Trophoblast cell (in vitro differentiated cells and primary cell): Measurements from ENCODE around the gene RNF141.
A peak's percentile ranks its signal among the peaks of the same experiment; 100 is the strongest.

Experiments used
- DNase-seq, 2 donors: peaks; one replicate each; pipeline ENCODE4 v3.0.0-alpha.2; 2016
- H2AFZ ChIP-seq: 2 replicates; pipeline ENCODE4 v1.6.1; 2013; ENCODE audit warnings: low read length, moderate library complexity, mild to moderate bottlenecking; ENCODE audit not compliant: insufficient read depth, poor library complexity
- H2AK5ac ChIP-seq: 2 replicates; pipeline ENCODE4 v1.6.1; 2013; ENCODE audit warnings: mild to moderate bottlenecking, low read length
- H2BK120ac ChIP-seq: 2 replicates; pipeline ENCODE4 v1.6.1; 2013; ENCODE audit warnings: low read length, mild to moderate bottlenecking, moderate library complexity; ENCODE audit not compliant: insufficient read depth, poor library complexity
- H2BK12ac ChIP-seq: 2 replicates; pipeline ENCODE4 v1.6.1; 2013; ENCODE audit warnings: mild to moderate bottlenecking, low read length, moderate library complexity
- H2BK5ac ChIP-seq: 2 replicates; pipeline ENCODE4 v1.6.1; 2013; ENCODE audit warnings: low read length, low read depth, moderate library complexity, mild to moderate bottlenecking; ENCODE audit not compliant: poor library complexity
- H3K14ac ChIP-seq: 2 replicates; pipeline ENCODE4 v1.6.1; 2013; ENCODE audit warnings: mild to moderate bottlenecking, low read length
- H3K18ac ChIP-seq: 2 replicates; pipeline ENCODE4 v1.6.1; 2013; ENCODE audit warnings: mild to moderate bottlenecking, low read length
- H3K23ac ChIP-seq: 2 replicates; pipeline ENCODE4 v1.6.1; 2013; ENCODE audit warnings: low read length
- H3K27ac ChIP-seq: 2 replicates; pipeline ENCODE4 v1.5.1; 2013; ENCODE audit warnings: low read depth, mild to moderate bottlenecking, inconsistent platforms, low read length, moderate library complexity
- H3K27me3 ChIP-seq: 2 replicates; pipeline ENCODE4 v1.6.1; 2013; ENCODE audit warnings: inconsistent platforms, mild to moderate bottlenecking, low read length, moderate library complexity; ENCODE audit not compliant: insufficient read depth
- H3K36me3 ChIP-seq, 2 experiments: 1 replicate in 1 of 2; 2 replicates in 1 of 2; pipeline ENCODE4 v1.6.1; 2013; ENCODE audit warnings: low read length in 2 of 2, mild to moderate bottlenecking in 2 of 2, moderate library complexity in 1 of 2; ENCODE audit not compliant: insufficient read depth in 2 of 2, control insufficient read depth in 1 of 2
- H3K4ac ChIP-seq: 2 replicates; pipeline ENCODE4 v1.6.1; 2013; ENCODE audit warnings: low read depth, mild to moderate bottlenecking, low read length, moderate library complexity
- H3K4me1 ChIP-seq, 2 experiments: 1 replicate in 1 of 2; 2 replicates in 1 of 2; pipeline ENCODE4 v1.6.1; 2013; ENCODE audit warnings: low read length in 2 of 2, mild to moderate bottlenecking in 2 of 2, moderate library complexity in 1 of 2; ENCODE audit not compliant: insufficient read depth in 2 of 2, control insufficient read depth in 1 of 2
- H3K4me2 ChIP-seq: 2 replicates; pipeline ENCODE4 v1.6.1; 2013; ENCODE audit warnings: inconsistent platforms, mild to moderate bottlenecking, low read length, moderate library complexity
- H3K4me3 ChIP-seq: 2 replicates; pipeline ENCODE4 v1.5.1; 2013; ENCODE audit warnings: mild to moderate bottlenecking, low read depth, low read length, inconsistent platforms
- H3K79me1 ChIP-seq: one replicate; pipeline ENCODE4 v1.6.1; 2013; ENCODE audit warnings: low read length
- H3K79me2 ChIP-seq: 2 replicates; pipeline ENCODE4 v1.6.1; 2013; ENCODE audit warnings: low read length, mild to moderate bottlenecking; ENCODE audit not compliant: control insufficient read depth, insufficient read depth, poor library complexity
- H3K9ac ChIP-seq: 2 replicates; pipeline ENCODE4 v1.6.1; 2013; ENCODE audit warnings: mild to moderate bottlenecking, low read length
- H3K9me3 ChIP-seq: 2 replicates; pipeline ENCODE4 v1.6.1; 2013; ENCODE audit warnings: low read depth, mild to moderate bottlenecking, control low read depth, inconsistent platforms, low read length; ENCODE audit not compliant: insufficient read depth
- H4K12ac ChIP-seq: 2 replicates; pipeline ENCODE4 v1.6.1; 2013; ENCODE audit warnings: low read depth, mild to moderate bottlenecking, low read length, moderate library complexity
- H4K8ac ChIP-seq: 2 replicates; pipeline ENCODE4 v1.6.1; 2013; ENCODE audit warnings: low read depth, mild to moderate bottlenecking, low read length, moderate library complexity
- H4K91ac ChIP-seq: one replicate; pipeline ENCODE4 v1.6.1; 2013; ENCODE audit warnings: low read depth, mild to moderate bottlenecking, low read length, moderate library complexity
- WGBS: extraction: QIAGEN DNeasy Blood & Tissue Kit; methylation state at CpG from one replicate; pipeline ENCODE4 v1.1.7; 2013; ENCODE audit warnings: missing lambda C conversion rate; ENCODE audit not compliant: insufficient read length, insufficient coverage; ENCODE audit errors: extremely low coverage; 5-methylcytosine and 5-hydroxymethylcytosine counted together

Gene RNF141

GRCh38 chr11:10573028-10573427, 32.0 kb upstream of the RNF141 start:
- Histone ChIP-seq H3K9ac (no peak overlapping the region), H3K4me3 (no peak overlapping the region), H3K23ac (no peak overlapping the region), H3K4me2 (no peak overlapping the region), H3K27ac (no peak overlapping the region), H2AFZ (no peak overlapping the region), H3K9me3 (no peaks in the 10 kb centered on the region), H2BK5ac (no peak overlapping the region), H2AK5ac (no peak overlapping the region), H3K4me1 (peaks cover 0 to 6% of the 10 kb centered on the region in 2 experiments), H3K14ac (no peak overlapping the region), H3K79me1 (no peaks in the 10 kb centered on the region), H3K79me2 (no peaks in the 10 kb centered on the region), H3K18ac (no peak overlapping the region), H3K36me3 (no peaks in the 10 kb centered on the region), H2BK12ac (no peak overlapping the region), H3K4ac (no peak overlapping the region), H4K12ac (no peak overlapping the region), H4K91ac (no peak overlapping the region), H3K27me3 (no peaks in the 10 kb centered on the region), H2BK120ac (no peak overlapping the region), H4K8ac (no peak overlapping the region)
- DNase-seq = no peak

GRCh38 chr11:10572533-10572932, 31.5 kb upstream of the RNF141 start:
- H4K8ac ChIP-seq = no peak overlapping the region
- peaks cover 0 to 6% of the 10 kb centered on the region in 2 experiments for H3K4me1 ChIP-seq
- H3K9me3 ChIP-seq = no peaks in the 10 kb centered on the region
- H3K4me2 ChIP-seq = no peak overlapping the region
- H3K4me3 ChIP-seq = no peak overlapping the region
- H2AK5ac ChIP-seq = no peak overlapping the region
- no peak overlapping the region for H3K27ac ChIP-seq
- no peaks in the 10 kb centered on the region for H3K36me3 ChIP-seq
- no peak overlapping the region for H2BK12ac ChIP-seq
- H2BK5ac ChIP-seq = no peak overlapping the region
- H3K18ac ChIP-seq = no peak overlapping the region
- no peaks in the 10 kb centered on the region for H3K79me1 ChIP-seq
- H2BK120ac ChIP-seq = no peak overlapping the region
- H4K91ac ChIP-seq = no peak overlapping the region
- no peak overlapping the region for H3K14ac ChIP-seq
- H3K9ac ChIP-seq = no peak overlapping the region
- WGBS = no CpG with 5 or more reads among the region's 2 CpGs
- no peaks in the 10 kb centered on the region for H3K79me2 ChIP-seq
- no peak for DNase-seq
- H3K27me3 ChIP-seq = no peaks in the 10 kb centered on the region
- H3K23ac ChIP-seq = no peak overlapping the region
- no peak overlapping the region for H4K12ac ChIP-seq
- no peak overlapping the region for H2AFZ ChIP-seq
- H3K4ac ChIP-seq = no peak overlapping the region

- Histone ChIP-seq H4K91ac (no peak within 1 kb of the TSS), H3K4ac (no peak within 1 kb of the TSS), H3K4me3 (no peak within 1 kb of the TSS), H4K8ac (no peak within 1 kb of the TSS), H3K79me2 (no peaks in the 10 kb centered on the region), H2BK120ac (no peak within 1 kb of the TSS), H3K79me1 (no peaks in the 10 kb centered on the region), H2AFZ (no peak within 1 kb of the TSS), H4K12ac (no peak within 1 kb of the TSS), H3K36me3 (no peaks in the 10 kb centered on the region), H2AK5ac (no peak within 1 kb of the TSS), H3K18ac (no peak within 1 kb of the TSS), H3K14ac (no peak within 1 kb of the TSS), H3K23ac (no peak within 1 kb of the TSS), H2BK5ac (no peak within 1 kb of the TSS), H3K4me2 (no peak within 1 kb of the TSS), H3K4me1 (peaks cover 0 to 2% of the 10 kb centered on the region in 2 experiments), H3K9ac (no peak within 1 kb of the TSS), H2BK12ac (no peak within 1 kb of the TSS), H3K27me3 (no peaks in the 10 kb centered on the region), H3K27ac (no peak within 1 kb of the TSS), H3K9me3 (no peaks in the 10 kb centered on the region)
- peak in 1 of 2 donors; percentile 5 for DNase-seq
- no CpG with 5 or more reads among the region's 7 CpGs for WGBS
These were observed 27.5 kb upstream of the RNF141 start, which contains the start of gene LYVE1 for GRCh38 chr11:10568486-10568941. TSS of gene LYVE1 (minus strand) at chr11:10568665. CDS start at chr11:10568532, 133 bp downstream.

GRCh38 chr11:10567446-10567845, 26.5 kb upstream of the RNF141 start:
- Histone ChIP-seq H3K9me3 (no peaks in the 10 kb centered on the region), H3K27me3 (no peaks in the 10 kb centered on the region), H3K9ac (no peak overlapping the region), H2AK5ac (no peak overlapping the region), H3K4ac (no peak overlapping the region), H4K91ac (no peak overlapping the region), H3K14ac (no peak overlapping the region), H3K18ac (no peak overlapping the region), H3K79me2 (no peaks in the 10 kb centered on the region), H2AFZ (no peak overlapping the region), H4K8ac (no peak overlapping the region), H2BK120ac (no peak overlapping the region), H2BK5ac (no peak overlapping the region), H3K4me1 (no peaks in the 10 kb centered on the region), H3K4me2 (no peak overlapping the region), H3K23ac (no peak overlapping the region), H3K79me1 (no peaks in the 10 kb centered on the region), H3K4me3 (no peak overlapping the region), H4K12ac (no peak overlapping the region), H3K27ac (no peak overlapping the region), H3K36me3 (no peaks in the 10 kb centered on the region), H2BK12ac (no peak overlapping the region)
- no CpG with 5 or more reads among the region's 2 CpGs for WGBS
- DNase-seq = no peak
